ENCODE results near the gene GPC1. TPM values are rescaled to one million over a fixed set of nuclear protein-coding genes. Genes with fewer than 3 reads are reported as not detected.

The GPC1 gene, protein sequence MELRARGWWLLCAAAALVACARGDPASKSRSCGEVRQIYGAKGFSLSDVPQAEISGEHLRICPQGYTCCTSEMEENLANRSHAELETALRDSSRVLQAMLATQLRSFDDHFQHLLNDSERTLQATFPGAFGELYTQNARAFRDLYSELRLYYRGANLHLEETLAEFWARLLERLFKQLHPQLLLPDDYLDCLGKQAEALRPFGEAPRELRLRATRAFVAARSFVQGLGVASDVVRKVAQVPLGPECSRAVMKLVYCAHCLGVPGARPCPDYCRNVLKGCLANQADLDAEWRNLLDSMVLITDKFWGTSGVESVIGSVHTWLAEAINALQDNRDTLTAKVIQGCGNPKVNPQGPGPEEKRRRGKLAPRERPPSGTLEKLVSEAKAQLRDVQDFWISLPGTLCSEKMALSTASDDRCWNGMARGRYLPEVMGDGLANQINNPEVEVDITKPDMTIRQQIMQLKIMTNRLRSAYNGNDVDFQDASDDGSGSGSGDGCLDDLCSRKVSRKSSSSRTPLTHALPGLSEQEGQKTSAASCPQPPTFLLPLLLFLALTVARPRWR
- total RNA-seq (2.6 and 3.3 TPM in 2 replicates), polyA plus RNA-seq (1.2 and 1.6 TPM in 2 replicates), polyA minus RNA-seq (0.60 and 3.0 TPM in 2 replicates)
- 0.82 TPM for total RNA-seq (2013)

- peak within 1 kb of the TSS; percentile 79 for H3K9ac ChIP-seq (ENCODE audit: low read length)
- peak within 1 kb of the TSS in 4 of 5 experiments; percentile 33 to 74 (median 54) for H3K4me3 ChIP-seq (ENCODE audit: control extremely low read depth in 1 of 5, extremely low read depth in 1 of 5, insufficient read depth in 1 of 5, low read depth in 2 of 5, low read length in 4 of 5)
- TF ChIP-seq CTCF (IDR thresholded peaks at IDR 0.05): no peak
- no peak for TF ChIP-seq EZH2 (IDR thresholded peaks at IDR 0.05; ENCODE audit: borderline replicate concordance, insufficient read depth, low read depth, low read length, poor library complexity, severe bottlenecking)
- Mint-ChIP-seq H3K4me3 (peak within 1 kb of the TSS; percentile 87), H3K4me1 (peaks cover 10% of the 10 kb centered on the region), H3K27me3 (peaks cover 10% of the 10 kb centered on the region), H3K9me3 (ENCODE audit: insufficient read depth) (no peaks in the 10 kb centered on the region), H3K27ac (peak within 1 kb of the TSS; percentile 83)
- peaks cover 0 to 48% (median 13%) of the 10 kb centered on the region in 4 experiments for H3K27me3 ChIP-seq (replicated peaks in 1 of 4; ENCODE audit: control extremely low read depth in 1 of 4, control insufficient read depth in 3 of 4, insufficient read depth in 4 of 4, low read length in 3 of 4)
- intact Hi-C loops (cut with micrococcal nuclease): loop anchor here (2.0 to 10.0 kb wide), 4 partner anchors 125 to 411 kb away; partner anchors contain the start of genes COPS9, DUSP28 and NDUFA10
- H3K79me2 ChIP-seq (ENCODE audit: control insufficient read depth, insufficient read depth, low read length): no peaks in the 10 kb centered on the region
- ChIA-PET CTCF (no interaction called here), POLR2A (no interaction called here)
- under 1% methylated on average over 66 of the region's 77 CpGs for WGBS (ENCODE audit: insufficient coverage)
- peaks cover 15% of the 10 kb centered on the region for H4K20me1 ChIP-seq (ENCODE audit: control insufficient read depth, insufficient read depth, low read length, poor library complexity, severe bottlenecking)
- ATAC-seq (ENCODE audit: low read depth) (peak; percentile 81), DNase-seq (no peak)
- peak within 1 kb of the TSS; percentile 91 for H2AFZ ChIP-seq (ENCODE audit: insufficient read depth, low read depth, low read length, poor library complexity, severe bottlenecking)
- H3K4me2 ChIP-seq (replicated peaks; ENCODE audit: low read depth, low read length, poor library complexity, severe bottlenecking): peak within 1 kb of the TSS; percentile 100
- peaks cover 24 to 27% of the 10 kb centered on the region in 2 donors for H3K4me1 ChIP-seq (ENCODE audit: control insufficient read depth in 2 of 2, insufficient read depth in 2 of 2, low read length in 2 of 2)
- H3K9me3 ChIP-seq (ENCODE audit: control extremely low read depth in 1 of 3, control insufficient read depth in 2 of 3, insufficient read depth in 1 of 3, low read length in 2 of 3): peaks cover 0 to 17% (median 0%) of the 10 kb centered on the region in 3 donors
- H3K27ac ChIP-seq (ENCODE audit: low read length in 2 of 2): no peak within 1 kb of the TSS
- H3K36me3 ChIP-seq (replicated peaks in 1 of 2; ENCODE audit: control extremely low read depth in 1 of 2, control insufficient read depth in 1 of 2, extremely low read depth in 1 of 2, insufficient read depth in 2 of 2, low read length in 1 of 2): no peaks in the 10 kb centered on the region
Measured at GRCh38 chr2:240435457-240435947, at the start of gene GPC1. TSS of gene GPC1 (plus strand) at chr2:240435663. CDS start at chr2:240435919, 256 bp downstream.
